Astrocyte (in vitro differentiated cells and primary cell): ENCODE measurements around the gene TRIM41.

ENCODE experiments used
- CTCF ChIP-seq: IDR thresholded peaks from 2 replicates; pipeline ENCODE4 v1.5.1; 2011; ENCODE audit warnings: low read depth, mild to moderate bottlenecking, inconsistent platforms, low read length, moderate library complexity; ENCODE audit not compliant: insufficient read depth
- EZH2 ChIP-seq: IDR thresholded peaks from 2 replicates; pipeline ENCODE4 v1.6.1; 2012; ENCODE audit warnings: mild to moderate bottlenecking, low read length, inconsistent platforms; ENCODE audit not compliant: insufficient read depth

DNA sequence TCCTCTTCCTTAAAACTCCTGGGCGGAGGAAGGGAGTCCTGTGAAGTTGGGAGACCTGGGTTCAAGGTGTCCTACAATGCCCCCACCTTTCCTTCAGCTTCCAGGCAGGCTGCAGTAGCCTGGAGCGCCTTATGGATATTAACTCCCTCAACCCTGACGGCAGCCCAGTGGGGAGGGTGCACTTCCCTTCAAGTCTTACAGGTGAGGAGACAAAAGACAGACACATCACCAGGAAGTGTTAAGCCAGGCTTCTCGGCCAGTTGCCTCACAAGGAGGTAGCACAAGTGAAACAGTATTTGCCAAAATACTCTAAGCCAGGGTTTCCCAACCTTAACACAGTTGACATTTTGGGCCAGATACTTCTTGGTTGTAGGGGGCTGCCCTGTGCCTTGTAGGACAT, 22.3 kb upstream of the TRIM41 start:
- TF ChIP-seq CTCF = no peak
- TF ChIP-seq EZH2 = no peak
